ENCODE measurements around the gene SMTNL2.
A peak's percentile ranks its signal among the peaks of the same experiment; 100 is the strongest.
"Not testable (repeated sequence)": the region's sequence is repeated elsewhere in the genome, so short reads cannot be mapped to it uniquely, and the experiment has no call there.

Gene SMTNL2

DNA sequence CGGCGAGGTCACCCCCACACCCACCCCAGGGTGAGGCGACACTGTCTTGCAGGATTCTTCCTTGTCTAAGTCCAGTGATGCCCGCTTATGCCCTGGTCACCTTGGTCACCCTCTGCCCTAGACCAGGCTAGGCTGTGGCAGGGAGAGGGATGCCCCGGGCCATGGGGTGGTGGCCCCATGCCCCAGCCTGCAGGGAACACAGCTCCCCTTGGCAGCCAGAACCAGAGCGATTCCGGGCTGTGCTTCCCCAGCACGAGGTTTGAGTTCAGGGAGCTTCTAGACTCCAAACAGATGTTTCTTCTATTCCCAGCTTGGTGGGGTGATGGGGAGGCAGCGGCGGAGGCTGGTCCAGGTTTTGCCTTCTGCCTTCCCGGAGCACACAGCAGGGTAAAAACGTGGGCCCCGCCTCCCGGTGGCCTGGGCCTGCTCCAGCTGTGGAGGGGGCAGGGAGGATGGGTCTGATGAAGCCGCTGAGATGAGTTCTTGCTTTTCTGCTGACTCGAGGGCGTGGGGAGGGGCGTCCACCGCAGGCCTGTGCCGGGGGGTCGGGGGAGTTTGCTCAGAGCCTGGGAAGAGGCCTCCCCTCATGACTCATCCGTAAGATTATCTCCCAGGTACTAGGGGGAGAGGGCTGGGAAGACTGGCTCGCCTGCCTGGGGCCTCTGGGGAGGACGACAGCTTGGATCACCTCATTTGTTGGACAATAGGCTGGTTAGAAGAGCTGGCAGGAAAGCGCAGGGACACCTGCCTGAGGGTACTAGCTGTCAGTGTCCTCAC, 15.4 kb downstream of the SMTNL2 start:
- DNase-seq (ENCODE audit: low spot score): no peak
- TF ChIP-seq, protein P1, sequence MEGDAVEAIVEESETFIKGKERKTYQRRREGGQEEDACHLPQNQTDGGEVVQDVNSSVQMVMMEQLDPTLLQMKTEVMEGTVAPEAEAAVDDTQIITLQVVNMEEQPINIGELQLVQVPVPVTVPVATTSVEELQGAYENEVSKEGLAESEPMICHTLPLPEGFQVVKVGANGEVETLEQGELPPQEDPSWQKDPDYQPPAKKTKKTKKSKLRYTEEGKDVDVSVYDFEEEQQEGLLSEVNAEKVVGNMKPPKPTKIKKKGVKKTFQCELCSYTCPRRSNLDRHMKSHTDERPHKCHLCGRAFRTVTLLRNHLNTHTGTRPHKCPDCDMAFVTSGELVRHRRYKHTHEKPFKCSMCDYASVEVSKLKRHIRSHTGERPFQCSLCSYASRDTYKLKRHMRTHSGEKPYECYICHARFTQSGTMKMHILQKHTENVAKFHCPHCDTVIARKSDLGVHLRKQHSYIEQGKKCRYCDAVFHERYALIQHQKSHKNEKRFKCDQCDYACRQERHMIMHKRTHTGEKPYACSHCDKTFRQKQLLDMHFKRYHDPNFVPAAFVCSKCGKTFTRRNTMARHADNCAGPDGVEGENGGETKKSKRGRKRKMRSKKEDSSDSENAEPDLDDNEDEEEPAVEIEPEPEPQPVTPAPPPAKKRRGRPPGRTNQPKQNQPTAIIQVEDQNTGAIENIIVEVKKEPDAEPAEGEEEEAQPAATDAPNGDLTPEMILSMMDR (conservative IDR thresholded peaks at IDR 0.05; ENCODE audit: low read depth): no peak
- POLR2A ChIA-PET (ENCODE audit: low non-redundant PET): no interaction called here
- CTCF ChIA-PET: interaction anchor here (0.5 to 2.4 kb wide), 3 partner anchors 33 to 606 kb away, joined by 3 to 7 read pairs (median 5); no protein-coding TSS in a partner anchor
- H3K27ac ChIP-seq: no peak overlapping the region

DNA sequence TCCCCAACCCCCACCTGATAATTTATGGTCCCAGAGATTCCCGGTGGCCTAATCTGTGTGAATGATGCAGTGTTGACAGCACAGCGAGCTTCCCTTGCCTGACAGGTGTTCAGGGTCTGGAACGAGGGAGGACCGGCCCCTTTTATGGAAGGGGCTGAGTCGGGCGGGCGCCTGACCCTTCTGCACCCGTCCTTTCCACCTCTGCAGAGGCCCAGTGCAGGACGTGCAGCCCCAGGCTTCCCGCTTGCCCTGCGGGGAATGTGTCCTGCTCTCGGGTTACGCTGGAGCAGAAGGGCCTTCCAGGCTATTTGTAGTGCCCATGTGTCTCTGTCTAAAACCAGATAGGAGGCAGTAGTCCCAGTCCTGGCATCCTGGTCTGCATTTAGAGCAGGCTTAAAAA, 16.2 kb downstream of the SMTNL2 start:
- no peak for DNase-seq (ENCODE audit: low spot score)
- no peak overlapping the region for H3K27ac ChIP-seq
- POLR2A ChIA-PET (ENCODE audit: low non-redundant PET): no interaction called here
- TF ChIP-seq, protein P1 (conservative IDR thresholded peaks at IDR 0.05; ENCODE audit: low read depth): no peak
- CTCF ChIA-PET: interaction anchor here (0.8 to 2.4 kb wide), 2 partner anchors 34 to 90 kb away, joined by 5 to 7 read pairs; no protein-coding TSS in a partner anchor

DNA sequence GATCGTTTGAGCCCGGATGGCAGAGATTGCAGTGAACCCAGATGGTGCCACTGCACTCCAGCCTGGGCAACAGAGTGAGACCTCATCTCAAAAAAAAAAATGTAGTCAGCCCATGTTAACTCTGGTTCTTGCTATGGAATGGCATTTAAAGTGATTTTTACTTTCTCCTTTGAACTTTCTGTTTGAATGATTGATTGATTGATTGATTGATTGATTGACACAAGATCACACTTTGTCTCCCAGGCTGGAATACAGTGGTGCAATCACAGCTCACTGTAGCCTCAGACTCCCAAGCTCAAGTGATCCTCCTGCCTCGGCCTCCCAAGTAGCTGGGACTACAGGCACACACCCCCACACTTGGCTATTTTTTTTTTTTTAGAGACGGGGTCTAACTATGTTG, 17.0 kb downstream of the SMTNL2 start:
- H3K27ac ChIP-seq: no peak overlapping the region
- CTCF ChIA-PET: no interaction called here
- no peak for DNase-seq (ENCODE audit: low spot score)
- TF ChIP-seq, protein P1 (conservative IDR thresholded peaks at IDR 0.05; ENCODE audit: low read depth): no peak
- POLR2A ChIA-PET (ENCODE audit: low non-redundant PET): no interaction called here

DNA sequence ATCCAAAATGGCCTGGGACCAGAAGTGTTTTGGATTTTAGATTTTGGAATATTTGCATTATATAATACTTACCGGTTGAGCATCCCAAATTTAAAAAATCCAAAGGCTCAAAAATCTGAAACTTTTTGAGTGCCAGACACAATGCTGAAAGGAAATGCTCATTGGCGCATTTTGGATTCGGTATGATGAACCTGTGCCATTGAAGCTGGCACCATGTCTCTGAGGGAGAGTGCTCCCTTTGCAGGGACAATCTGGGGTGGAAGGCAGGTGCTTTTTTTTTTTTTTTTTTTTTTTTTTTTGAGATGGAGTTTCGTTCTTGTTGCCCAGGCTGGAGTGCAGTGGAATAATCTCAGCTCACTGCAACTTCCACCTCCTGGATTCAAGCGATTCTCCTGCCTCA, 17.7 kb downstream of the SMTNL2 start:
- TF ChIP-seq, protein P1 (conservative IDR thresholded peaks at IDR 0.05; ENCODE audit: low read depth): no peak
- ChIA-PET CTCF (no interaction called here), POLR2A (ENCODE audit: low non-redundant PET) (no interaction called here)
- no peak for DNase-seq (ENCODE audit: low spot score)
- H3K27ac ChIP-seq: no peak overlapping the region

DNA sequence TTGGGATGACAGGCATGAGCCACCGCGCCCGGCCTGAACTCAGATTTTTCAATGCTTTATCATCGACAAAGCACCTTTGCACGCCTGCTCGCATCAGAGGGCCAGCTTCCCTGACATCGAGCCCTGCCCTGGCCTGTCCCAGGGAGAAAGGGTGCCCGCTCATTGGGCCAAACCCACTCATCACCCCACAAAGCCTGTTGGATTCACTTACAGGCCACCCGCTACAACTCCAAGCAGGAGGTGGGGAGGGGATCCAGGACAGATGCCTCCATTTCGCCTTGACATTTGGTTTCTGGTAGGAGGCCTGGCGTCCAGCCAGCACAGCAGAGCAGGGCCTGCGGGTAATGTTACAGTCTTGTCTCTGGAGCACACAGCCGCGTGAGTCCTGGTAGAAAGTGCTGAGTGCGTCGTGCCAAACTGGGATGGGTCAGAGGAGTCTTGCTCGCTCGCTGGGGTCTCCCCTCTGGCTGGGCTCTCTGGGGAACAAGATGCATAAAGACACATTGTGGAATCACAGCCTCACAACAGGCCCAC, 19.8 kb downstream of the SMTNL2 start:
- DNase-seq (ENCODE audit: low spot score): no peak
- ChIA-PET POLR2A (ENCODE audit: low non-redundant PET) (no interaction called here), CTCF (interaction anchor here (0.5 kb wide), 1 partner anchor 12 kb away, joined by 3 read pairs; no protein-coding TSS in a partner anchor)
- TF ChIP-seq, protein P1 (conservative IDR thresholded peaks at IDR 0.05; ENCODE audit: low read depth): no peak
- H3K27ac ChIP-seq: peak overlapping the region; percentile 5; the same call in 1 of the 2 replicates

DNA sequence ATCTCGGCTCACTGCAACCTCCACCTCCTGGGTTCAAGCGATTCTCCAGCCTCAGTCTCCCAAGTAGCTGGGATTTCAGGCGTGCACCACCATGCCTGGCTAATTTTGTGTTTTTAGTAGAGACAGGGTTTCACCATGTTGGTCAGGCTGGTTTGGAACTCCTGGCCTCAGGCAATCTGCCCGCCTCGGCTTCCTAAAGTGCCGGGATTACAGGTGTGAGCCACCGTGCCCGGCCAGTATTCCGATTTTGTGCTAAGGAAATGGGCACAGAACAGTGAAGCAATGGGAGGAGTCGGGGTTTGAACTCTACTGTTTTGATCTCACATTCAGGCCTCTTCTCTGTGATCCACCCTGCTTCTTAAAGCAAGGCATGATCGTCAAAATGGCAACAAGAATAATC, 20.4 kb downstream of the SMTNL2 start:
- CTCF ChIA-PET: not testable (repeated sequence)

DNA sequence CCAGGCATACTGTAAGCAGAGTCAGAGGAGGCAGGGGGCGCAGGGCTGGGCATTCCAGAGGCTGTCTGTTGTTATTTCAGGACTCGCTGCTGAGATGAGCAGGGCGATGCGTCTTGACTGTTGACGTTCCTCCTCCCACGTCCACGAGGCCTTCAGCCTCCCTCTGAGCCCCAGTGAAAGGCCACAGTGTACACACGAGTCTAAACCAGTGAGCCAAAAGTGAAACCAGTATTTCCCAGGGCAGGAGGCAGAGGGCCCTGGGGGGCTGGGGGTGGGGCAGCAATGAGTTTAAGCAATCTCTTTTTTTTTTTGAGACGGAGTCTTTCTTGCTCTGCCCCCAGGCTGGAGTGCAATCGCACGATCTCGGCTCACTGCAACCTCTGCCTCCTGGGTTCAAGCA, 21.5 kb downstream of the SMTNL2 start:
- no peak overlapping the region for H3K27ac ChIP-seq
- TF ChIP-seq, protein P1 (conservative IDR thresholded peaks at IDR 0.05; ENCODE audit: low read depth): no peak
- DNase-seq (ENCODE audit: low spot score): no peak
- POLR2A ChIA-PET (ENCODE audit: low non-redundant PET): no interaction called here
- CTCF ChIA-PET: interaction anchor here (0.6 to 0.7 kb wide), 2 partner anchors 39 to 1867 kb away, joined by 3 to 6 read pairs; no protein-coding TSS in a partner anchor

More for the DNA sequence above, 20.4 kb downstream of the SMTNL2 start:
- H3K27ac ChIP-seq; DNase-seq (ENCODE audit: low spot score); POLR2A ChIA-PET (ENCODE audit: low non-redundant PET): not testable (repeated sequence)

Data from RWPE1 (cell line).